ENCODE results near the gene EPB41L3.

GRCh38 chr18:5439986-5440696 is 103.7 kb downstream of the EPB41L3 start:
- TF ChIP-seq ZNF219 (CRISPR knock-in tag; IDR thresholded peaks at IDR 0.05; ENCODE audit: borderline replicate concordance) = no peak
- no peak for TF ChIP-seq HMGXB4 (CRISPR knock-in tag; IDR thresholded peaks at IDR 0.05)
- no peak for TF ChIP-seq TEAD1 (CRISPR knock-in tag; IDR thresholded peaks at IDR 0.05)
- no peak for TF ChIP-seq NR2C2 (CRISPR knock-in tag; IDR thresholded peaks at IDR 0.05)
- TF ChIP-seq ATF6 (CRISPR knock-in tag; IDR thresholded peaks at IDR 0.05) = no peak
- TF ChIP-seq JUN (CRISPR knock-in tag; IDR thresholded peaks at IDR 0.05) = no peak
- no peak for TF ChIP-seq RELA (CRISPR knock-in tag; IDR thresholded peaks at IDR 0.05; ENCODE audit: borderline replicate concordance)
- TF ChIP-seq CREB1 (CRISPR knock-in tag; IDR thresholded peaks at IDR 0.05) = no peak
- no peak for TF ChIP-seq CTCF (IDR thresholded peaks at IDR 0.05)
- no peak for TF ChIP-seq MAX (CRISPR knock-in tag; IDR thresholded peaks at IDR 0.05)
- no peak for TF ChIP-seq MLX (CRISPR knock-in tag; IDR thresholded peaks at IDR 0.05)
- no peak for TF ChIP-seq TEAD4 (CRISPR knock-in tag; IDR thresholded peaks at IDR 0.05)
